Measurements from ENCODE around the gene BCL11B.

BCL11B gene

DNA sequence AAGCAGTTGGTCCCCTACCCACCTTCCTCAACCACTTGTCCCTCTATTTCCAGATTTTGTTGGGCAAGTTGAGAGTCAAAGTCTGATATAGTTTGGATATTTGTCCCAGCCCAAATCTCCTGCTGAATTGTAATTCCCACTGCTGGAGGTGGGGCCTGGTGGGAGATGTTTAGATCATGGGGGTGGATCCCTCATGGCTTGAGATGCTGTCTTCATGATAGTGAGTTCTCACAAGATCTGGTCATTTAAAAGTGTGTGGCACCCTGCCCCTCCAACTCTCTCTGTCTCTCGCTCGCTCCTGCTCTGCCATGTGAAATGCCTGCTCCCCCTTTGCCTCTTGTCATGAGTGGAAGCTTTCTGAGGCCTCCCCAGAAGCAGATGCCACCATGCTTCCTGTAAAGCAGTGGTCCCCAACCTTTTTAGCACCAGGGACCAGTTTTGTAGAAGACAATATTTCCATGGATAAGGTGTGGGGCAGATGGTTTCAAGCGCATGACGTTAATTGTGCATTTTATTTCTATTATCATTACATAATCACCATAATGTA lies 37.3 kb upstream of the BCL11B start:
- H3K4me3 ChIP-seq (replicated peaks; ENCODE audit: low read depth, low read length) = no peak overlapping the region
- DNase-seq (ENCODE audit: extremely low read depth, low read depth) = no peak
- TF ChIP-seq, protein P1, sequence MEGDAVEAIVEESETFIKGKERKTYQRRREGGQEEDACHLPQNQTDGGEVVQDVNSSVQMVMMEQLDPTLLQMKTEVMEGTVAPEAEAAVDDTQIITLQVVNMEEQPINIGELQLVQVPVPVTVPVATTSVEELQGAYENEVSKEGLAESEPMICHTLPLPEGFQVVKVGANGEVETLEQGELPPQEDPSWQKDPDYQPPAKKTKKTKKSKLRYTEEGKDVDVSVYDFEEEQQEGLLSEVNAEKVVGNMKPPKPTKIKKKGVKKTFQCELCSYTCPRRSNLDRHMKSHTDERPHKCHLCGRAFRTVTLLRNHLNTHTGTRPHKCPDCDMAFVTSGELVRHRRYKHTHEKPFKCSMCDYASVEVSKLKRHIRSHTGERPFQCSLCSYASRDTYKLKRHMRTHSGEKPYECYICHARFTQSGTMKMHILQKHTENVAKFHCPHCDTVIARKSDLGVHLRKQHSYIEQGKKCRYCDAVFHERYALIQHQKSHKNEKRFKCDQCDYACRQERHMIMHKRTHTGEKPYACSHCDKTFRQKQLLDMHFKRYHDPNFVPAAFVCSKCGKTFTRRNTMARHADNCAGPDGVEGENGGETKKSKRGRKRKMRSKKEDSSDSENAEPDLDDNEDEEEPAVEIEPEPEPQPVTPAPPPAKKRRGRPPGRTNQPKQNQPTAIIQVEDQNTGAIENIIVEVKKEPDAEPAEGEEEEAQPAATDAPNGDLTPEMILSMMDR (IDR thresholded peaks at IDR 0.05; ENCODE audit: low read depth, low read length, missing control alignments) = no peak

DNA sequence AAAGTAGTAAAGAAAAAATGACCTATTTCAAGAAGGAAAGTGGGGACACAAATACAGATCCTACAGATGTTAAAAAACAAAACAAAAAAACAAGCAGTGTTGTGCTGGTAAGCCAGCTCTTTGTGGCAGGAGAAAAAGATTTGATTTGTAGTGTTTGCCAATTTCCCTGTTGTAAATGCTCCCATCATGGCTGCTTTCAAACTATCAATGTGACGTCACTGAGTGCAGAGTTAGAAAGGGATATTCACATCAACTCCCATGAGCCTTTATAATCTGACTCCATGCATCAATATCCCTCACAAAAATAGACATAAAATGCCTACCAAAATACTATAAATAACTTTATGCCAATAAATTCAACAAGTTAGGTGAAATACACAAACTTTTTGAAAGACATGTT lies 32.2 kb upstream of the BCL11B start:
- TF ChIP-seq, protein P1 (IDR thresholded peaks at IDR 0.05; ENCODE audit: low read depth, low read length, missing control alignments) = no peak
- no peak overlapping the region for H3K4me3 ChIP-seq (replicated peaks; ENCODE audit: low read depth, low read length)
- no peak for DNase-seq (ENCODE audit: extremely low read depth, low read depth)

DNA sequence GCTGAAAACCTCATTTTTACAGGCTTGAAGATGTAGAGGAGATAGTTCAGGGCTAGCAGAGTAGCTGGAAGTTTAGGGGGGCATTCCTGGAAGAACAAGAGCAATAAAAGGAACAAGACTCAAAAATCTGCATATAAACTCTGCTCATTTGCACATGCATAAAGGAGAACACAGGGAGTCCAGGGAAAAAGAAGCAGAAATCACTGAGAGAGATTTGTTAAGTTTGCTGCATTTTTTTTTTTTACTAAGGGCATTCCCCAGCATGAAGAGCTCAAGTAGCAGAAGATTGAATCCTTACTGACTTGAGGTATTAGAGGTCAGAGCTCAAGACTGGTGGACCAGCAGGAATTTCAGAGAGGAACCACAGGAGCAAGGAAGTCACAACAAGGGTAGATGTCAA lies 28.2 kb upstream of the BCL11B start:
- H3K4me3 ChIP-seq (replicated peaks; ENCODE audit: low read depth, low read length) = no peak overlapping the region
- DNase-seq (ENCODE audit: extremely low read depth, low read depth) = no peak
- TF ChIP-seq, protein P1 (IDR thresholded peaks at IDR 0.05; ENCODE audit: low read depth, low read length, missing control alignments) = no peak

DNA sequence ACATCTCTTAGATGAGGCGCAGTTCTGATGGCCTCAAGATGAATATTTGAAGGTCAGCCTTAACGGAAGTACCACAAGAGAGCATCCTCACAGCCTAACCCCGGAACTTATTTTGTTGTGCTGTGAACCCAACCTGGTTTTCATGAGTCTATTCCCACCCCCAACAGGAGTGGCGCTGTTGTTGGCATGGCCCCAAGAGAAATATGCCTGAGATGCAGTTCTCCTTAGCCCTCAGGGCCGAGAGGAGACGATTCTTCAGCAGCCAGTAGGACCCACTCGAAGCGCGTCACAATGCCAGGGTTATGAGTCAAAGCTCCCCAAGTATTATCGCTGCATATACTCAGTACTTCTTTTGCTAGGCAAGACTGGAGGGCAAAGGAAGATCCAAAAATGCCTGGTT lies 24.5 kb upstream of the BCL11B start:
- TF ChIP-seq, protein P1 (IDR thresholded peaks at IDR 0.05; ENCODE audit: low read depth, low read length, missing control alignments) = no peak
- no peak overlapping the region for H3K4me3 ChIP-seq (replicated peaks; ENCODE audit: low read depth, low read length)
- no peak for DNase-seq (ENCODE audit: extremely low read depth, low read depth)

DNA sequence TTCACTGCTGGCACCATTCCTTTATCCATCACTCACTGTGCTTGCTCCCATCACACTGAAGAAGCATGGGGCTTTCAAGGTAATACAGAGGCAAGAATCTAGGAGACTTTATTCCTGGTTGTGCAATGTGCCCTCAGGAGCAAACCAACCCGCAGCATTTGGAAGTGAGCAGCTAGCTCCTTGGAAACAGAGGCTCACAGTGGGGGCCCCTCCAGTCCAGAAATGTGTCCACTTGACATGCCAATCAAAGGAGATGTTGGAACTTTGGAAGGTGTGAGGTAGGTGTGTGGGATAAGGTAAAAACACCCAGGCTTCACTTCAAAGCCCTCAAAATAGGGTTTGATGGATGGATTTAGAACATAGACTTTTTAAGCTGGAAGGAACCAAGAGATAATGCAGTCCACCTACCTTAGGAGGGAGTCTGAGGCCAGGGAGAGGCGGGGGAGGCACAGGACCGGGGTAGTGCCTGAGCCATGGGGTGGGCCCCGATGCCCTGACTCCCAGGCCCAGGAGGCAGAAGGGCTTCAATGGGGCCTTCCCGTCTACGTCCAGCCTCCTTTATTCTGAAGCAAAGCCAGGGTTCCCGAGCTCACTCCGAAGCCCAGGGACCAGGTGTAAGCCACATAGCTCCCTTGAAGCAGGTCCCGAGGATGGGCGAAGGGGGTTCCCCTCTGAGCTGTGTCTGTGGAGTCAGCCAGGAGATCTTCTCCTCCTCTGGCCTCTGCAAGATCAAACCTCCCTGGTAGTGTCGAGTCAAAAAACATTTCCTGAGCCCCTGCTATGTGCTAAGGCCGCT lies 17.6 kb upstream of the BCL11B start:
- TF ChIP-seq, protein P1 (IDR thresholded peaks at IDR 0.05; ENCODE audit: low read depth, low read length, missing control alignments) = no peak
- DNase-seq (ENCODE audit: extremely low read depth, low read depth) = no peak
- H3K4me3 ChIP-seq (replicated peaks; ENCODE audit: low read depth, low read length) = no peak overlapping the region

DNA sequence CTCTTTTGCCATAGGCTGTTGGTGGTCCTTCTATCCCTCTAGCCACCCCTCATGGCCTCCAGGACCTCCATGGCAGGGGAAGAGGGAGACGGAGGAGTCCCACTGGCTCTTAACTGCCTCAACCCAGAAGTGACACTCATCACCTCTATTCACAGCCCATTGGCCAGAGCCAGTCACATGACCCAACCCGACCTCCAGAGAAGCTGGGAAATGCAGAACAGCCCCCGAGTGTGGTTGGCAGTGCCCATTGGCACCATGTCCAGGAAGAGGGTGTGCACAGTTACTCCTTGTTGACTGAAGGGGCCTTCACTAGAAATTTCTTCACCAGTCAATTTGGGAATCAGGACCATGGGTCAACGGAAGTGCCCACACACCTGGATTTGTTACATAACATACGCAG lies 17.0 kb upstream of the BCL11B start:
- TF ChIP-seq, protein P1 (IDR thresholded peaks at IDR 0.05; ENCODE audit: low read depth, low read length, missing control alignments) = no peak
- H3K4me3 ChIP-seq (replicated peaks; ENCODE audit: low read depth, low read length) = no peak overlapping the region
- DNase-seq (ENCODE audit: extremely low read depth, low read depth) = no peak

Measured in HFF-Myc (cell line).